T-helper 1 cell treated with Interleukin-12 subunit alpha and Interleukin-12 subunit beta and Interleukin-4 antibody, amounts not matched to agents 30 μg/mL and 1 μg/mL, for 36 hours (primary cell): ENCODE results near the gene LACTBL1.
"Not testable (repeated sequence)": the region's sequence is repeated elsewhere in the genome, so short reads cannot be mapped to it uniquely, and the experiment has no call there.

Experiments
- H3K27ac Mint-ChIP-seq: one replicate; pipeline ENCODE4 v1.8.0; 2021; ENCODE audit warnings: mild to moderate bottlenecking, mixed read lengths
- H3K27me3 Mint-ChIP-seq: one replicate; pipeline ENCODE4 v1.8.0; 2021; ENCODE audit warnings: low read depth, mixed read lengths
- H3K36me3 Mint-ChIP-seq: one replicate; pipeline ENCODE4 v1.8.0; 2021; ENCODE audit warnings: low read depth, mixed read lengths
- H3K4me1 Mint-ChIP-seq: one replicate; pipeline ENCODE4 v1.8.0; 2021; ENCODE audit warnings: low read depth, mixed read lengths
- H3K4me3 Mint-ChIP-seq: one replicate; pipeline ENCODE4 v1.8.0; 2021; ENCODE audit warnings: mild to moderate bottlenecking, moderate library complexity, mixed read lengths
- H3K9me3 Mint-ChIP-seq: one replicate; pipeline ENCODE4 v1.8.0; 2021; ENCODE audit warnings: mixed read lengths

LACTBL1 gene

DNA sequence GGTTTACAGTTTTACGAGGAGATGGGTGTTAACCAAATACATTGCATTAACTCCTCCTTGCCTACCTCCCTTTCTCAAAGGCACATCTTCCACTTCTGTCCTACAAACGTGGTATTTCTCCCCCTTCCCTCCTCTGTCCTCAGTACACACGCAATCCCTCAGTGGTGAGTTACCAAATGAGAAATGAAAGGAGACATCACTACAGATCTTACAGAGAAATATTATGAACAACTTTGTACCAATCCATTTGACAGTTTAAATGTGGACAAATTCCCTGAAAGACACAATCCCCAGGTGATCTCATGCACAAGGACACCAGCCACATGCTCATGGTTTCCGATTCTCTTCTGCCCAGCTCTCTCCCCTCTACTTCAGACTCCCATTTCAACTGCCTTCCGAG, 6.4 kb downstream of the LACTBL1 start:
- H3K36me3 Mint-ChIP-seq = no peaks in the 10 kb centered on the region
- H3K9me3 Mint-ChIP-seq = peaks cover 7% of the 10 kb centered on the region
- H3K27me3 Mint-ChIP-seq = peaks cover 41% of the 10 kb centered on the region
- no peaks in the 10 kb centered on the region for H3K4me1 Mint-ChIP-seq
- no peak overlapping the region for H3K4me3 Mint-ChIP-seq
- no peak overlapping the region for H3K27ac Mint-ChIP-seq

GRCh38 chr1:22963044-22963677, 9.5 kb downstream of the LACTBL1 start:
- Mint-ChIP-seq H3K9me3 (peaks cover 7% of the 10 kb centered on the region), H3K4me1 (no peaks in the 10 kb centered on the region), H3K36me3 (no peaks in the 10 kb centered on the region), H3K4me3 (no peak overlapping the region), H3K27me3 (peaks cover 13% of the 10 kb centered on the region), H3K27ac (no peak overlapping the region)

GRCh38 chr1:22962558-22962957, 10.1 kb downstream of the LACTBL1 start:
- H3K27ac Mint-ChIP-seq = no peak overlapping the region
- H3K27me3 Mint-ChIP-seq = peaks cover 8% of the 10 kb centered on the region
- no peak overlapping the region for H3K4me3 Mint-ChIP-seq
- no peaks in the 10 kb centered on the region for H3K4me1 Mint-ChIP-seq
- H3K36me3 Mint-ChIP-seq = no peaks in the 10 kb centered on the region
- H3K9me3 Mint-ChIP-seq = peaks cover 7% of the 10 kb centered on the region

- H3K9me3 Mint-ChIP-seq = no peaks in the 10 kb centered on the region
- no peak overlapping the region for H3K4me3 Mint-ChIP-seq
- no peaks in the 10 kb centered on the region for H3K4me1 Mint-ChIP-seq
- H3K27ac Mint-ChIP-seq = no peak overlapping the region
- H3K27me3 Mint-ChIP-seq = no peaks in the 10 kb centered on the region
- H3K36me3 Mint-ChIP-seq = no peaks in the 10 kb centered on the region
Measured at GRCh38 chr1:22959545-22960360, 12.9 kb downstream of the LACTBL1 start.

DNA sequence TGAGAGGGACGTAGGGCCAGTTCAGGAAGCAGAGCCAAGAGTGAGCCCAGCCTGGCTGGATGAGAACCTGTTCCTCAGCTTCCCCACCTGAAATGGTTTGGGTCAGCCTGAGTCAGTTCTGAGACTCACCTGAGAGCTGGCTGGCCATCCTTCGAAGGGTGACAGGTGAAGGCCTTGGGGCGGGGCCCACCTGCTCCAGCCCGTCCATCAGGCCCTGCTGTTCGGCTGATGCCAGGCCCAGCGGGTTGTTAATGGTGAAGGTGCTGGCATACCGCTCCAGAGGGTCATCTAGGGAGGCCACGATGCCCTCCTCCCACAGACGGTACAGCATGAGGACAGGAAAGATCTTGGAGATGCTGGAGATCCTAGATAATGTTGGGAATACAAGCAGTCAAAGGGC, 14.1 kb downstream of the LACTBL1 start:
- no peaks in the 10 kb centered on the region for H3K36me3 Mint-ChIP-seq
- no peak overlapping the region for H3K27ac Mint-ChIP-seq
- no peak overlapping the region for H3K4me3 Mint-ChIP-seq
- H3K4me1 Mint-ChIP-seq = no peaks in the 10 kb centered on the region
- H3K9me3 Mint-ChIP-seq = no peaks in the 10 kb centered on the region
- peaks cover 10% of the 10 kb centered on the region for H3K27me3 Mint-ChIP-seq

- no peak overlapping the region for H3K27ac Mint-ChIP-seq
- H3K36me3 Mint-ChIP-seq = no peaks in the 10 kb centered on the region
- H3K4me3 Mint-ChIP-seq = no peak overlapping the region
- H3K9me3 Mint-ChIP-seq = no peaks in the 10 kb centered on the region
- H3K4me1 Mint-ChIP-seq = no peaks in the 10 kb centered on the region
- peaks cover 11% of the 10 kb centered on the region for H3K27me3 Mint-ChIP-seq
Measured at GRCh38 chr1:22957066-22957465, 15.6 kb downstream of the LACTBL1 start.

DNA sequence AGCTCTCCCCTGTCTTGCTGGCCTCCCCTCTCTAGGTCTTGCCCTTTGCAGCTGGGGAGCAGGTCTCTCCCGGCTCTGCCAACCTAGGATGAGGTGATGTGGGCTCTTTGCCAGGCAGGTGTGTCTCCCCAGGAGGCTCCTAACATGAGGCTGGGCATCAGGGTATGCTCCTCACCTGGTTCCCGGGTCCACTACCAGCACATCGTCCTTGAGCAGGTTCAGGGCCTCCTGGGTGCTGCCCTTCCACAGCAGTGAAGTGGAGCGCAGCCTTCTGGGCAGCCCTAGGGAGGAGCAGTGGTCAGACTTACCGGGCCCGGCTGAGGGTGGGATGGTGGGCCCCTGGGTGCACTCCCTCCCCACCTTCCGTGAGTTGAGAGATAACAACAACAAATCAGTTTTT, 17.5 kb downstream of the LACTBL1 start:
- H3K27me3 Mint-ChIP-seq = peaks cover 20% of the 10 kb centered on the region
- H3K36me3 Mint-ChIP-seq = no peaks in the 10 kb centered on the region
- no peak overlapping the region for H3K27ac Mint-ChIP-seq
- H3K4me1 Mint-ChIP-seq = no peaks in the 10 kb centered on the region
- H3K9me3 Mint-ChIP-seq = no peaks in the 10 kb centered on the region
- H3K4me3 Mint-ChIP-seq = no peak overlapping the region

DNA sequence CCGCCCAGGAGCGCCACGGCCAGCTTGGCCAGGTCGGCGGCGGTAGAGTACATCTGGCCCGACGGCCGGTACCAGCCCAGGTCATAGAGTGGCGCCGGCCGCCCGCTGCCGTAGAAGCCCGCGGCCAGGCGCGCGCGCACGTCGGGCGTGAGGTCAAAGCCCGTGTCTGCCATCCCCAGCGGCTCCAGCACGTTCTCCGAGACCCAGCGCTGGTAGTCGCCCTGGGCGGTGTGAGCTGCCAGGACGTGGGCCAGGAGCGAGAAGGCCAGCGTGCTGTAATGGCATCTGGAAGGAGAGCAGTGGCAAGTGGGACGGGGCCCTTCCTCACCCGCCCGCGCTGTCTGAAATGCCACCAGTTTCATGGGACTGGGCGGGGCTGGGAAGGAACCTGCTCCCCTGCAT, 18.9 kb downstream of the LACTBL1 start:
- Mint-ChIP-seq H3K27me3 (peaks cover 26% of the 10 kb centered on the region), H3K4me1 (no peaks in the 10 kb centered on the region), H3K9me3 (no peaks in the 10 kb centered on the region), H3K36me3 (no peaks in the 10 kb centered on the region), H3K27ac (no peak overlapping the region), H3K4me3 (no peak overlapping the region)

- H3K27me3 Mint-ChIP-seq = peaks cover 31% of the 10 kb centered on the region
- H3K36me3 Mint-ChIP-seq = no peaks in the 10 kb centered on the region
- no peaks in the 10 kb centered on the region for H3K4me1 Mint-ChIP-seq
- no peak overlapping the region for H3K4me3 Mint-ChIP-seq
- H3K27ac Mint-ChIP-seq = no peak overlapping the region
- H3K9me3 Mint-ChIP-seq = no peaks in the 10 kb centered on the region
Measured at GRCh38 chr1:22953057-22953739, 19.5 kb downstream of the LACTBL1 start.

DNA sequence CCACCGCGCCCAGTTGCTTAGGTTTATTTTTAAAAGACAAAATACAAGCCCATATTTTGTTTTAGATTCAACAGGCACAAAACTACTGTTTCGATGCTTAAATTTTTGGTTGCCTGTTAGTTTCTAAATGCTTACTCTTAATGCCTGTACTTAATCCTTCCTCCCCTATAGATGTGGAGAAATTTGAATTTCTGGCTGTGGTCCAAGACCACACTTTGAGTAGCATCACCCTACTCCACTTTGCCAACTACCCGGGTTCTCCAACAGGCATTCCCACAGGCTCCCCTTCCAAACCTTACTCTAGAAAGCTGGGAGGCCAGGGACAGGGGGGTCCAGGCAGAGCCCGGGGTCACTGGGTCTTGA, 20.0 kb downstream of the LACTBL1 start:
- H3K4me3 Mint-ChIP-seq = no peak overlapping the region
- H3K27ac Mint-ChIP-seq = no peak overlapping the region
- no peaks in the 10 kb centered on the region for H3K36me3 Mint-ChIP-seq
- no peaks in the 10 kb centered on the region for H3K9me3 Mint-ChIP-seq
- H3K27me3 Mint-ChIP-seq = peaks cover 33% of the 10 kb centered on the region
- no peaks in the 10 kb centered on the region for H3K4me1 Mint-ChIP-seq

DNA sequence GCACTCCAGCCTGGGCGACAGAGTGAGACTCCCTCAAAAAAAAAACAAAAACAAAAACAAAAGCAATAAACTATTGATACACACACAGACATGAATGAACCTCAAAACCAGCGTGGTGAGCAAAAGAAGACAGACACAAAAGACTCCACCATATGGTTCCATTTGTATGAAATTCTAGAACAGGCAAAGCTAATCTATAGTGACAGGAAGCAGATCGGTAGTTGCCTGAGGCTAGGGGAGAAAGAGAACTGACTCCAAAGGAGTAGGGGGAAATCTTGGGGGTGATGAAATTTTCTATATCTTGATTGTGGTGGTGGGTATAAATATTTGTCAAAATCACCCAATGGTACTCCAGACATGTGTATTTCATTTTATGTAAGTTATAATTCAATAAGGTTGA, 20.9 kb downstream of the LACTBL1 start:
- Mint-ChIP-seq H3K9me3 (no peaks in the 10 kb centered on the region), H3K4me3 (no peak overlapping the region), H3K4me1 (no peaks in the 10 kb centered on the region), H3K36me3 (no peaks in the 10 kb centered on the region), H3K27me3 (peaks cover 33% of the 10 kb centered on the region), H3K27ac (no peak overlapping the region)

GRCh38 chr1:22949822-22950331, 22.8 kb downstream of the LACTBL1 start:
- no peak overlapping the region for H3K27ac Mint-ChIP-seq
- peaks cover 33% of the 10 kb centered on the region for H3K27me3 Mint-ChIP-seq

DNA sequence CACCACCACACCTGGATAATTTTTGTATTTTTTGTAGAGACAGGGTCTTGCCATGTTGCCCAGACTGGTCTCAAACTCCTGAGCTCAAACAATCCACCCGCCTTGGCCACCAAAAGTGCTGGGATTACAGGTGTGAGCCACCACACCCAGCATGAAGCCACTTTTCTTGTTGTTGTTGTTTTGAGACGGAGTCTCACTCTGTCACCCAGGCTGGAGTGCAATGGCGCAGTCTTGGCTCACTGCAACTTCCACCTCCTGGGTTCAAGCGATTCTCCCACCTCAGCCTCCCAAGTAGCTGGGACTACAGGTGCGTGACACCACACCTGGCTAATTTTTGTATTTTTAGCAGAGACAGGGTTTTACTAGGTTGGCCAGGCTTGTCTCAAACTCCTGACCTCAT, 27.5 kb downstream of the LACTBL1 start:
- not testable (repeated sequence) for H3K27ac Mint-ChIP-seq, H3K36me3 Mint-ChIP-seq, H3K4me1 Mint-ChIP-seq, H3K4me3 Mint-ChIP-seq
- Mint-ChIP-seq H3K27me3 (peaks cover 19% of the 10 kb centered on the region), H3K9me3 (peaks cover 11% of the 10 kb centered on the region)

More at GRCh38 chr1:22949822-22950331, 22.8 kb downstream of the LACTBL1 start:
- Mint-ChIP-seq H3K9me3 (no peaks in the 10 kb centered on the region), H3K4me1 (no peaks in the 10 kb centered on the region), H3K4me3 (no peak overlapping the region), H3K36me3 (no peaks in the 10 kb centered on the region)

- Mint-ChIP-seq H3K9me3 (peaks cover 15% of the 10 kb centered on the region), H3K4me1 (no peaks in the 10 kb centered on the region), H3K27me3 (peaks cover 16% of the 10 kb centered on the region), H3K4me3 (no peak overlapping the region), H3K27ac (no peak overlapping the region), H3K36me3 (no peaks in the 10 kb centered on the region)
Measured at GRCh38 chr1:22944346-22945055, 28.2 kb downstream of the LACTBL1 start.
